HG02884 (cell line): ENCODE measurements around the gene ST8SIA1.

ENCODE experiments used
- ATAC-seq: cut with Tn5 transposase; IDR thresholded peaks from one replicate; pipeline ENCODE4 v1.9.1; 2021; ENCODE audit warnings: mild to moderate bottlenecking, moderate library complexity; ENCODE audit not compliant: unreplicated experiment

The ST8SIA1 gene

DNA sequence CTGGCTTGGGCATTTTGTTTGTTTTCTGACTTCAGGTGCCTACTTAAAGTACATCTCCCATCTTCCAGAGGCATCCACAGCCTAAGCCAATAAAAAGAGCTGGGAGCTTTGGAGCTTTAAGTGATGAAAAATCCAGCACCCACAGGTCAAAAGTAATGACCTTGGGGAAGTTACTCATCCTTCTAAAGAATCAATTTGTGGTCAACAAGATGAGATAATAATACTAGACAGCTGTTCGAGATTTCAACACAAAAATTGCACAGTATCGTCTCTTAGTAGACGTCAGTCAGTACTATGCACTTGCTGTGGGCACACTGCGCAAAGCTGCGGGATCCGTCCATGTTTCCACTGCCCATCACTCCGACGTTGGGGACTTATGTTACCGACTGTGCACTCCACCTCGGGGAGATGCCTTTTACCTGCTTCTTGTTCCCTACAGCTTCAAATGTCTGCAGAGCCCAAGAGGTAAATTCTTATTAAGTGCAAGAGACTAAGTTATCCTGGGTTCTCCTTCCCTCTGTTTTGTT lies 1.3 kb downstream of the ST8SIA1 start:
- no peak for ATAC-seq

- ATAC-seq = no peak
These were observed 2.3 kb downstream of the ST8SIA1 start for GRCh38 chr12:22332202-22332601.

DNA sequence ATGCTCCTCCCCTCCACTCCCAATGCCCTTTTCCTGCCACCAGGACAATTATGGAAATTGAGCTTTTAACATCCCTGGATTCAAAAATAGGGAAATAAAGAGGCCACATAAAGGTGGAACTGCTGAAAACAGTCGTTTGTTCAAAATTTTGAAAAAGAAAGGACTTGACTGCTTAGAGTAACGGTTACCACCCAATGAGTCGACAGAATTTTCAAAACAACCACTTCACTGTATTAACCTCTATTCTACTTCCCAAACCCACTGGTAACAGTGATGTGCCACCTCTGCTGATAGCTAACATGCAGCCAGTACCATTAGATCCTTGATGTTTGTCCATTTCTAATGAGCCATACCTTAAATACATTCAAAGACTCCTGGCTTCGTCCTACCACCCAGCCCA lies 4.9 kb downstream of the ST8SIA1 start:
- no peak for ATAC-seq

GRCh38 chr12:22325218-22325617 lies 9.3 kb downstream of the ST8SIA1 start:
- no peak for ATAC-seq

- no peak for ATAC-seq
These were observed 12.4 kb downstream of the ST8SIA1 start for GRCh38 chr12:22322091-22322490.

- ATAC-seq = no peak
These were observed 12.9 kb downstream of the ST8SIA1 start for GRCh38 chr12:22321638-22322037.

- ATAC-seq = no peak
These were observed 13.4 kb downstream of the ST8SIA1 start for GRCh38 chr12:22321018-22321605.

- no peak for ATAC-seq
These were observed 16.3 kb downstream of the ST8SIA1 start for GRCh38 chr12:22318108-22318737.

- ATAC-seq = no peak
These were observed 20.6 kb downstream of the ST8SIA1 start for GRCh38 chr12:22313963-22314330.

DNA sequence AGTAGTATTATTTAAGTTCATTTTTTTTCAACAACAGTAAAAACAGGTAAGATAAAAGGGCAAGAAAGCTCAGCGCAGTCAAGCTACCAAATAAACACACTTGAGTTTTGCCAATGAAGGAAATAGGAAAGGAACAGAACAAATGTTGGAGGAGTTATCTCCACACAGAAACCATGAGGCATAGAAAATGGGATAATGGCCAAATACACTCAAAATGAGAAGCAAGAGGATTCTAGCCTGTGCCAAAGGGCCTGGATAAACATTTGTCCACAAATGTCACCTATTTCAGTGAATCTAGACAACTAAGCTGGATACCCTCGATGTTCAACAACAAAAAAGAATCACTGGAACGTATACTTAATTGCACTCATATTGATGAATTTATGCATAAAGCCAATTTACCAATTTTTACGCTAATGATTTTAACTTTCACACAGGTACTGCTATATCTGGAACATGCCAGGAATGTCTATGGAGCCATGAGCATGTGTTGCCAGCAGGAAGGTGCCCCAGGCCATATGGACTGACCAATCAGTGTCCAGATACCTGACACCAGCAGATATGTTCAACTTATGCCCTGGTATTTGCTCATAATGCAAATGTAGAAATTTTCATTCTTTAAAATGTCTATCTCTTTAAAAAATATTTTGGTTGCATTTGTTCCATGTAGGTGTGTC lies 21.1 kb downstream of the ST8SIA1 start:
- no peak for ATAC-seq

GRCh38 chr12:22312336-22312735 lies 22.2 kb downstream of the ST8SIA1 start:
- ATAC-seq = no peak

GRCh38 chr12:22310709-22311108 lies 23.8 kb downstream of the ST8SIA1 start:
- no peak for ATAC-seq

DNA sequence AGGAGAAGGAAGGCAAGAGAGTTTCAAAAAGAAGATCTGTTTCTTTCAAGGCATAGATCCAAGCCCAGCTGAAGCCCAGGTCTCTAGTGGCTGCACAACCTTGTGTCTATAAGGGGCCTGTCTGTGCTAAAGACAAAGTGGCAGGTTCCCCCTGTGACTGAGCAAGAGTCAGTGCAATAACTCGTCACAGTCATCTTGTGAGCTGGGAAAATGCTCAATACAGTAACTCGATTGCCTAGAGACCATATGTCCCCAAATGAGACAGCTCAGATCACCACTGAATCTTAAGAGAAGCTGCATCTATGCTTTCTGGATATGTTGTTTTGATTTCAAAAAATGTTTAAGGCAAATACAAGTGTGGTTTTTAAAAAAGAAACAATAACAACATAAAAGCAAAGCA lies 24.2 kb downstream of the ST8SIA1 start:
- ATAC-seq = no peak

DNA sequence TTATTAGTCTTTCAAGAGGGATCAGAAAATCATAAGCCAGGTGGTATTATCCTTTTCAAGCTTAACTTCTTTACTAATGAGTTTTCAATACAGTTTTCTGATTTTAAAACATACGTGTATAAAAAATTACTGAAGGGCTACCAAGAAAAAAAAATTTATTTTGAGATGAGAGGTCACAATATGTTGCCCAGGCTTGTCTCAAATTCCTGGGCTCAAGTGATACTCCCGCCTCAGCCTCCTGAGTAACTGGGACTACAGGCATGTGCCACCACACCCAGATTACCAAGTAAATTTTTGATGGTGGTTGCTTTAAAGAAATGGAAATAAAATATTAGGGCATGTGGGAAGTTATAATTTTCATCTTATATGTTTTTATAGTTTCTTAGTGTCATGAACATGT lies 26.7 kb downstream of the ST8SIA1 start:
- ATAC-seq = no peak

GRCh38 chr12:22306311-22306710 lies 28.2 kb downstream of the ST8SIA1 start:
- no peak for ATAC-seq

- no peak for ATAC-seq
These were observed 30.2 kb downstream of the ST8SIA1 start for GRCh38 chr12:22304341-22304740.

GRCh38 chr12:22299294-22299912 lies 35.1 kb downstream of the ST8SIA1 start:
- no peak for ATAC-seq

- no peak for ATAC-seq
These were observed 45.3 kb downstream of the ST8SIA1 start for GRCh38 chr12:22289250-22289649.

DNA sequence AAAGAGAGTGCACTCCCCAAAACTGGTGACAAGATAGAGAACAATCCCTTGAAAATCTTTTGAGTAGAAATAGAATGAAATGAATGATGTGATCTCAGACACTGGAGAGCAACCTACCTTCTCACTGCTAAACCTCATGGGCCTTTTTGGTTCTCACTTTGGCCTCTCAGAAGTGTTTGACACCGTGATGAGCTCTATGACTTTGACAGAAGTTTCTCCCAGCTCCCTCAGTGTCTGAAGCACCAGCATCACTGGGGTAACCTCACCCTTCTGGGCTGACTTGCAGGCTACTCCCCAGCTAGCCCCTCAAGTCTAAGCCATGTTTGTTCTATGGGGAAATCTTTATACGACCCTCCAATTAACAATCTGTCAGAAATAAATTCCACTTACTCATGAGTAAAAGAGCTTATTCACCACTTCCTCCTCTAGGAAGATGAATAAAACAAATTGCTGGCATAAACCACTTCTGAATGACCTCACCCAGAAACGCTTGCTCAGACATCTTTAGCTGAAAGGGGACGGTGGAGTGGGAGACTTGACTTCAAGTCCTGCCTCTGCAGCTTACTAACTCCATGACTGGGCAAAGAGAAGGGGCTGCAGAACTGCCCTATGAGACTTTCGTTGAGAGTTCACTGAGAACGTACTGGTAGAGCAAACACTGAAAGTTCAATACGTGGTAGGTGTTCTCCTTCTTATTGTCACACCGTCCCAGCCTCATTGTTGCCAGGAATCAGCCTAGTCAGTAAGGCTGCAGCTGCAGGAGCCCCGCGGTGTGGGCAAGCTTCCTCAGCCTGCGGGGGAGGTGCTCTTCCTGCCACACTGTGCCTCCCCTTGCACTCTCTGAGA lies 46.5 kb downstream of the ST8SIA1 start:
- ATAC-seq = no peak

DNA sequence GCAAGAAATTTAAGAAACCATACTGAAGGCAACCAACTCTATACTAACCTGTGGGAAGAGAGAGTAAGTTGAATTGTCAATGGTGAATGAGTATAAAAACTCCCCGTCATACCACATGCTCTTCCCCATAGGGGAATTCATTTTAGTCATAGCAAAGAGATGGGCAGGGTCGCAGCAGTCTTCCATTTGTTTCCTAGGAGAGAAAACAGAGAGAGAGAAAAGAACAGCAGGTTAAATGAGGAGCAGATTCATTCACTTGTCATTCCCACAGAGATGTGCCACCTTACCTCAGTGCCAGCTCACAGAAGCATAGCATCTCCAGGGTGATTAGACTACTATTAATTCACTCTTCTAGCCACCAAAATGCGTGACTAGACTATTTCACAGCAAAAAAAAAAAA lies 47.4 kb downstream of the ST8SIA1 start:
- no peak for ATAC-seq

DNA sequence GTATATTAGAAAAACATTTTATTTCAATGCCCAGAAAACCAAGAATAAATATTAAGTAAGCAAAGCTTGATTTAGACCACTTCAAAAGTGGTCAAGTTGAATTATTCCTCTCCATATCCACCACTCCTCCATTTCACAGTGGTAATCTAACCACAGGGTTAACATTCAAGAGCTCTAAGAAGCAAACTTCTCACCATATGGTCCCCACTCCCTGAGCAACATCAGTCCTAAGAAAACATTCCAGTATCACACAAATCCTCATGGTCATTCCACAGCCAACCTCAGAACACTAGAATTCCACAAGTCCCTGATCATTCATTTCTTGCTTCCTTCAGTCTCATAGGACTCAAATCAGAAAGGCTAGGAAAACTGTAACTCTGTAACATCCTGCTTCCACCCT lies 47.9 kb downstream of the ST8SIA1 start:
- ATAC-seq = no peak
